ENCODE data around the gene SMAD5.

The SMAD5 gene

DNA sequence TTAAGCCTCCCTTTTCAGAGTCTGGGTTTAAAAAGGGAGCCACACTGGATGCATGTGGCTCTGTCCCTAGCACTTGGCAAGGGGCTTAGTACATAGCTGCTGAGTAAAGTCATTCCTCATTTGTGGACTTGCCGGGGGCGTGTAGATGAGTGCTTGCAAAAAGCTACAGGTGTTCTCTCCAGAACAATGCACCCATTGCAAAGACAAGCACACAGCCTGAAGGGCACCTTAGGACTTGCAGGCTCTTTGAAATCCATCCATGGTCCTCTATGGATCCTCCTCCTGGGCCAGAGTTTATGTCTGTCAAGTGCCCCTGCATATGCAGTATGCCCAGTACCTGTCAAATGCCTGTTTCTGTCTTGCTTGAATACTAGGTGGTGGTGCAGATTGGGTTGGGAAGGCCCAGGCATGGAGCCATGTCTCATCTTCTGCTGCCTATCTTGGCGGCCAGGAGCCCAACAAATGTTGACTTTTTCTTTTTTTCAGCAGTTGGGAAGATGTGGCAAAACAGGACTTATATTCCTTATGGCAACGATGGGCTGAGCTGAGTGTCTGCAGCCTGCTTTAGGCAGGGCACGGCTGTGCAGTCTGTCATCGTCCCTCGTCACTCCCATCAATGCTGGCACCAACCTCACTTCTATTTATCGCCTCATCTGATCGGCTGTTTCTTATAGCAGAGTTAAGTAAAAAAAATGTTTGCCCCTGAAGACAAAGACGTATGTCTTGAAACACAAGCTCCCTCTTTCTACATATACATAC lies 78.8 kb downstream of the SMAD5 start:
- DNase-seq = no peak
- Mint-ChIP-seq H3K9me3 (no peaks in the 10 kb centered on the region), H3K36me3 (ENCODE audit: low read depth) (no peaks in the 10 kb centered on the region), H3K4me3 (no peak overlapping the region), H3K4me1 (no peaks in the 10 kb centered on the region), H3K27me3 (ENCODE audit: low read depth, poor library complexity) (peaks cover 16% of the 10 kb centered on the region), H3K27ac (no peak overlapping the region)
- TF ChIP-seq, protein P1, sequence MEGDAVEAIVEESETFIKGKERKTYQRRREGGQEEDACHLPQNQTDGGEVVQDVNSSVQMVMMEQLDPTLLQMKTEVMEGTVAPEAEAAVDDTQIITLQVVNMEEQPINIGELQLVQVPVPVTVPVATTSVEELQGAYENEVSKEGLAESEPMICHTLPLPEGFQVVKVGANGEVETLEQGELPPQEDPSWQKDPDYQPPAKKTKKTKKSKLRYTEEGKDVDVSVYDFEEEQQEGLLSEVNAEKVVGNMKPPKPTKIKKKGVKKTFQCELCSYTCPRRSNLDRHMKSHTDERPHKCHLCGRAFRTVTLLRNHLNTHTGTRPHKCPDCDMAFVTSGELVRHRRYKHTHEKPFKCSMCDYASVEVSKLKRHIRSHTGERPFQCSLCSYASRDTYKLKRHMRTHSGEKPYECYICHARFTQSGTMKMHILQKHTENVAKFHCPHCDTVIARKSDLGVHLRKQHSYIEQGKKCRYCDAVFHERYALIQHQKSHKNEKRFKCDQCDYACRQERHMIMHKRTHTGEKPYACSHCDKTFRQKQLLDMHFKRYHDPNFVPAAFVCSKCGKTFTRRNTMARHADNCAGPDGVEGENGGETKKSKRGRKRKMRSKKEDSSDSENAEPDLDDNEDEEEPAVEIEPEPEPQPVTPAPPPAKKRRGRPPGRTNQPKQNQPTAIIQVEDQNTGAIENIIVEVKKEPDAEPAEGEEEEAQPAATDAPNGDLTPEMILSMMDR (IDR thresholded peaks at IDR 0.05) = no peak

DNA sequence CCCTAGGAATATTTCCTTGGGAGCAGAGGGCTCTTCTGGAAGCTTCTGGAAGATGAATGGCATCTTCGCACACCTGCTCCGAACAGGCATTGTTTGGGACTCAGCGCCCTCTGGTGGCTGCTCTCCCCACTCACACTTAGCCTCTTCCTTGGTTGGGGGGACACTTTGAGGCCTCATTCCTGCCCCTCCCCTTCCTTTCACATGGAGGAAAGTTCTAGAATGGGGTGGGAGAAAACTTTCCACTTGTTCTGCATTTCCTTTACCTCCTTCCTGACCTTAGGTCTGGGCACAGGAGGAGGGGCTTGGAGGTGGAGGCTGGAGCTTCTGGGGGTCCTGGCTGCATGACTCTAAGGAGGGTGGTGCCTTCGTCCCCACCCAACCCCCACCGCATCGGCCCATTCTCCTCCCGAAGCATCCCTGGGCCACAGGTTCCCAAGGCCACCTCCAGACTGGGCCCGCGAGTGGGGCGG lies 79.6 kb downstream of the SMAD5 start:
- DNase-seq = peak; percentile 74

DNA sequence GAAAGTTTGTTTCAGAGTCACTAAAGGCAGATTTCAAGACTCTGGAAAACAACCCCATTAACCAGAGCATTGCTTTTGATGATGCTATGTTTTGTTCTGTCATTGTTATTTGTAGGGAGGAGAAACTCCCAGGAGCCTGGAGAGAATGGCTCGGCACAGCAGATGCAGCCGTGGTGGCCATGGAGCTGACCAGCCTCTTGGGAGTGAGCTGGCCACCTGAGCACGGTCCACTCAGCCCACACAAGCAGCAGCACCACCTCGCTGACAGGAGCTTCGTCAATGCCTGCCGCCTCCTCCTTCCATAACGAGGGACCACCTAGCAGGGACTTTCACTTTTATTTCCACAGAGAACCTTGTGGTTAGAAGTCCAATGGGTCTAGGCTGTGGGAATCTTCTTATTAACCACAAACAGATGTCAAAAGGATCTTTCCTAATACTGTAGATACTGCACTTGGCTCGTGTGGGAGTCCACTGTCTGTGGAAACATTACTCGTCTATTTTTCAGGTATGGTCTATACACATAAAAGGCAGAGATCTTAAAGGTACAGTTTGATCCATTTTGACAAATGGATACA lies 81.4 kb downstream of the SMAD5 start:
- no peaks in the 10 kb centered on the region for H3K36me3 Mint-ChIP-seq (ENCODE audit: low read depth)
- H3K4me1 Mint-ChIP-seq = no peaks in the 10 kb centered on the region
- no peak overlapping the region for H3K4me3 Mint-ChIP-seq
- no peak overlapping the region for H3K27ac Mint-ChIP-seq
- H3K27me3 Mint-ChIP-seq (ENCODE audit: low read depth, poor library complexity) = peaks cover 11% of the 10 kb centered on the region
- TF ChIP-seq, protein P1 (IDR thresholded peaks at IDR 0.05) = no peak
- DNase-seq = no peak
- H3K9me3 Mint-ChIP-seq = peaks cover 4% of the 10 kb centered on the region

More for the DNA sequence above, 79.6 kb downstream of the SMAD5 start:
- no peaks in the 10 kb centered on the region for H3K4me1 Mint-ChIP-seq
- peaks cover 14% of the 10 kb centered on the region for H3K27me3 Mint-ChIP-seq (ENCODE audit: low read depth, poor library complexity)
- no peaks in the 10 kb centered on the region for H3K36me3 Mint-ChIP-seq (ENCODE audit: low read depth)
- no peaks in the 10 kb centered on the region for H3K9me3 Mint-ChIP-seq
- TF ChIP-seq, protein P1 (IDR thresholded peaks at IDR 0.05) = peak; percentile 86
- H3K27ac Mint-ChIP-seq = no peak overlapping the region
- no peak overlapping the region for H3K4me3 Mint-ChIP-seq

DNA sequence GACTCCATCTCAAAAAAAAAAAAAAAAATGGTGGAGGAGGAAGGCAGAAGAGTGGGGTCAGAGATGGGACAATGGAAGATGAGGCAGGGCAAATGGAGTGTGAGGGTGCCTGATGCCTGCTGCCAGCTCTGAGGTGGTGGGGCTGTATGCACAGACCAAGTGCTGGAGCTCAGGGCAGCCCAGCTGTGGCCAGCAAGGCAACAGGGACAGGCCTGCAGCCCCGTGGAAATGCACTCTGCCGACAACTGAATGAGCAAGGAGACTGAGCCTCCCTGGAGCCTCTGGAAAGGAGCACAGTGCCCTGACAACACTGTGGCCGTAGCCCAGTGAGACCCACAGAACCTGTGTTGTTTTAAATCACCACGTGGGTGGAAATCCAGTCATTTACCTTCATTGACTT lies 83.2 kb downstream of the SMAD5 start:
- H3K4me1 Mint-ChIP-seq = no peaks in the 10 kb centered on the region
- H3K36me3 Mint-ChIP-seq (ENCODE audit: low read depth) = peaks cover 4% of the 10 kb centered on the region
- TF ChIP-seq, protein P1 (IDR thresholded peaks at IDR 0.05) = no peak
- H3K27me3 Mint-ChIP-seq (ENCODE audit: low read depth, poor library complexity) = peaks cover 1% of the 10 kb centered on the region
- peaks cover 16% of the 10 kb centered on the region for H3K9me3 Mint-ChIP-seq
- no peak overlapping the region for H3K4me3 Mint-ChIP-seq
- DNase-seq = no peak
- no peak overlapping the region for H3K27ac Mint-ChIP-seq

DNA sequence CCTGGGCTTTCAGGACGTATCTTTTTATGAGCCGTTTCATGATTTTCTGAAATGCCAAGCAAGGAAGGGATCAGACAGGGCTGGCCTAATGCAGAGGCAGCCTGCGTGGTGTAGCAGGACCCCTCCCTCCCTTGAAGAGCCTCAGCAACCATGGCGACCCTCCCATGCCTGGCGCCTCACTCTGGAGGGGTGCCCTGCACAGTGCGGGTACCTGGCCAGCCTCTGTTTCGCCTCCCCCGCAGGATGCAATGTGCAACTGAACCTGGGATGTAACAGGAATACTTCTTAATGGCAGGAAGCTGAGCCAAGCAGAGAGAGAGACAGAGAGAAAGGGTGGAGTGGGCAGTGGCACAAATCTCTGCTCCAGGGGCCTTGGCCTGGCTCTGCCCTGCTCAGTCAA lies 83.6 kb downstream of the SMAD5 start:
- no peak for DNase-seq
- TF ChIP-seq, protein P1 (IDR thresholded peaks at IDR 0.05) = no peak
- H3K27me3 Mint-ChIP-seq (ENCODE audit: low read depth, poor library complexity) = no peaks in the 10 kb centered on the region

More for the DNA sequence above, 83.6 kb downstream of the SMAD5 start:
- Mint-ChIP-seq H3K27ac (no peak overlapping the region), H3K4me1 (no peaks in the 10 kb centered on the region), H3K9me3 (peaks cover 20% of the 10 kb centered on the region), H3K4me3 (no peak overlapping the region), H3K36me3 (ENCODE audit: low read depth) (peaks cover 4% of the 10 kb centered on the region)
